ENCODE measurements around the gene SSRP1. TPM values are rescaled to one million over a fixed set of nuclear protein-coding genes. Genes with fewer than 3 reads are reported as not detected.
A peak's percentile ranks its signal among the peaks of the same experiment; 100 is the strongest.

The SSRP1 gene
- total and polyA plus RNA-seq, 2 of the 13 experiments (the other 11 are each of a cell fraction or from before 2014, with no cell fraction given), result 93.6 to 129 TPM

- TF ChIP-seq ZNF740 (CRISPR knock-in tag; IDR thresholded peaks at IDR 0.05) (no peak), MZF1 (CRISPR knock-in tag; IDR thresholded peaks at IDR 0.05; ENCODE audit: borderline replicate concordance) (no peak), RNF2 (conservative IDR thresholded peaks at IDR 0.05; ENCODE audit: low read depth) (no peak), SP5 (CRISPR knock-in tag; IDR thresholded peaks at IDR 0.05; ENCODE audit: borderline replicate concordance, low read depth) (peak; percentile 76; the same call in 1 of the 2 replicates), REXO4 (CRISPR knock-in tag; IDR thresholded peaks at IDR 0.05; ENCODE audit: borderline replicate concordance) (no peak), GFI1 (CRISPR knock-in tag; IDR thresholded peaks at IDR 0.05; ENCODE audit: borderline replicate concordance) (no peak), SP1 (IDR thresholded peaks at IDR 0.05) (no peak), SP1 (CRISPR knock-in tag; IDR thresholded peaks at IDR 0.05) (no peak), FOXC1 (CRISPR knock-in tag; IDR thresholded peaks at IDR 0.05; ENCODE audit: borderline replicate concordance) (no peak), ZNF33A (CRISPR knock-in tag; IDR thresholded peaks at IDR 0.05; ENCODE audit: borderline replicate concordance) (no peak), TSC22D2 (CRISPR knock-in tag; IDR thresholded peaks at IDR 0.05; ENCODE audit: borderline replicate concordance) (no peak), ZNF556 (CRISPR knock-in tag; IDR thresholded peaks at IDR 0.05; ENCODE audit: borderline replicate concordance) (no peak), ZBTB44 (CRISPR knock-in tag; IDR thresholded peaks at IDR 0.05) (no peak), ZNF510 (CRISPR knock-in tag; IDR thresholded peaks at IDR 0.05; ENCODE audit: low read depth) (no peak), KDM5B (CRISPR knock-in tag; IDR thresholded peaks at IDR 0.05; ENCODE audit: borderline replicate concordance) (no peak), FLYWCH1 (CRISPR knock-in tag; IDR thresholded peaks at IDR 0.05) (no peak), HES4 (CRISPR knock-in tag; IDR thresholded peaks at IDR 0.05; ENCODE audit: borderline replicate concordance) (no peak), CENPBD1 (CRISPR knock-in tag; IDR thresholded peaks at IDR 0.05; ENCODE audit: borderline replicate concordance, low read depth) (no peak), TEAD3 (CRISPR knock-in tag; optimal IDR thresholded peaks at IDR 0.05; ENCODE audit: borderline replicate concordance) (no peak), PTBP1 (IDR thresholded peaks at IDR 0.05; ENCODE audit: low read depth, low read length, poor library complexity, severe bottlenecking) (no peak), ZNF746 (CRISPR knock-in tag; IDR thresholded peaks at IDR 0.05) (no peak), MYC (CRISPR knock-in tag; IDR thresholded peaks at IDR 0.05; ENCODE audit: borderline replicate concordance) (no peak), SAFB2 (CRISPR knock-in tag; IDR thresholded peaks at IDR 0.05; ENCODE audit: borderline replicate concordance, low read depth) (0 out of 2 replicates have a peak, but pooled peaks have one; percentile 34), RAD51 (IDR thresholded peaks at IDR 0.05; ENCODE audit: borderline replicate concordance) (no peak), SCMH1 (CRISPR knock-in tag; IDR thresholded peaks at IDR 0.05; ENCODE audit: borderline replicate concordance) (no peak), TAF15 (IDR thresholded peaks at IDR 0.05; ENCODE audit: low read depth, low read length, poor library complexity, severe bottlenecking) (no peak), NFKBIZ (CRISPR knock-in tag; IDR thresholded peaks at IDR 0.05) (no peak), SATB2 (CRISPR knock-in tag; IDR thresholded peaks at IDR 0.05) (no peak)
These were observed 24.4 kb downstream of the SSRP1 start (continued) for GRCh38 chr11:57311109-57311936.

Data from HepG2 (cell line).